ENCODE results near the gene USP10. TPM values are rescaled to one million over a fixed set of nuclear protein-coding genes. Genes with fewer than 3 reads are reported as not detected.

USP10 gene
- total RNA-seq, 4 donors from 2014 or later: 49.1 to 70.2 (median 60.0) TPM

GRCh38 chr16:84761448-84762368 lies 61.9 kb downstream of the USP10 start:
- H3K4me3 ChIP-seq: no peak overlapping the region
- no peaks in the 10 kb centered on the region for H3K9me3 ChIP-seq
- ATAC-seq: no peak
- peaks cover 0 to 23% (median 6%) of the 10 kb centered on the region in 3 donors for H3K4me1 ChIP-seq
- 74 to 79% methylated on average over 11 to 16 of the region's 17 CpGs for whole genome bisulfite sequencing, 2 donors (ENCODE audit: low coverage in 1 of 2)
- H3K36me3 ChIP-seq: peaks cover 0 to 56% of the 10 kb centered on the region in 2 donors
- peak overlapping the region in 1 of 4 donors; percentile 20 for H3K27ac ChIP-seq
- no peak for TF ChIP-seq POLR2AphosphoS5 (IDR thresholded peaks at IDR 0.05)
- TF ChIP-seq CTCF (IDR thresholded peaks at IDR 0.05): no peak
- TF ChIP-seq EP300 (IDR thresholded peaks at IDR 0.05): no peak
- no peak for TF ChIP-seq POLR2A (IDR thresholded peaks at IDR 0.05)
- H3K27me3 ChIP-seq: no peaks in the 10 kb centered on the region

- no peaks in the 10 kb centered on the region for H3K9me3 ChIP-seq
- no peaks in the 10 kb centered on the region for H3K27me3 ChIP-seq
- H3K36me3 ChIP-seq: peaks cover 0 to 68% of the 10 kb centered on the region in 2 donors
- TF ChIP-seq CTCF (IDR thresholded peaks at IDR 0.05) (no peak), POLR2AphosphoS5 (IDR thresholded peaks at IDR 0.05) (no peak), EP300 (IDR thresholded peaks at IDR 0.05) (no peak), POLR2A (IDR thresholded peaks at IDR 0.05) (no peak)
- H3K27ac ChIP-seq: no peak overlapping the region
- peaks cover 0 to 23% (median 6%) of the 10 kb centered on the region in 3 donors for H3K4me1 ChIP-seq
- WGBS, 2 donors (ENCODE audit: low coverage in 1 of 2): 88 to 93% methylated on average over 8 of the region's 8 CpGs
- H3K4me3 ChIP-seq: no peak overlapping the region
- no peak for ATAC-seq
These were observed 63.4 kb downstream of the USP10 start for GRCh38 chr16:84763164-84763563.

- peaks cover 0 to 72% of the 10 kb centered on the region in 2 donors for H3K36me3 ChIP-seq
- ATAC-seq: no peak
- WGBS, 2 donors (ENCODE audit: low coverage in 1 of 2): 91 to 93% methylated on average over 13 to 15 of the region's 17 CpGs
These were observed 63.8 kb downstream of the USP10 start for GRCh38 chr16:84763629-84764028.

GRCh38 chr16:84764970-84765369 lies 65.2 kb downstream of the USP10 start:
- no peak overlapping the region for H3K27ac ChIP-seq
- 58 to 71% methylated on average over 2 of the region's 2 CpGs for WGBS, 2 donors (ENCODE audit: low coverage in 1 of 2)
- ATAC-seq: no peak
- peaks cover 0 to 8% (median 0%) of the 10 kb centered on the region in 3 donors for H3K4me1 ChIP-seq
- no peaks in the 10 kb centered on the region for H3K27me3 ChIP-seq
- no peak for TF ChIP-seq EP300 (IDR thresholded peaks at IDR 0.05)
- no peak for TF ChIP-seq POLR2AphosphoS5 (IDR thresholded peaks at IDR 0.05)
- TF ChIP-seq CTCF (IDR thresholded peaks at IDR 0.05): no peak
- TF ChIP-seq POLR2A (IDR thresholded peaks at IDR 0.05): no peak
- no peaks in the 10 kb centered on the region for H3K9me3 ChIP-seq
- H3K4me3 ChIP-seq: no peak overlapping the region
- H3K36me3 ChIP-seq: peaks cover 0 to 86% of the 10 kb centered on the region in 2 donors

More at GRCh38 chr16:84763629-84764028, 63.8 kb downstream of the USP10 start:
- Histone ChIP-seq H3K27me3 (no peaks in the 10 kb centered on the region), H3K27ac (no peak overlapping the region), H3K4me3 (no peak overlapping the region), H3K4me1 (peaks cover 0 to 18% (median 4%) of the 10 kb centered on the region in 3 donors), H3K9me3 (no peaks in the 10 kb centered on the region)
- no peak for TF ChIP-seq CTCF (IDR thresholded peaks at IDR 0.05)
- TF ChIP-seq POLR2AphosphoS5 (IDR thresholded peaks at IDR 0.05): no peak
- TF ChIP-seq EP300 (IDR thresholded peaks at IDR 0.05): no peak
- TF ChIP-seq POLR2A (IDR thresholded peaks at IDR 0.05): no peak
